ENCODE data around the gene DSG2.

DSG2 gene

GRCh38 chr18:31562726-31563125, 64.7 kb downstream of the DSG2 start:
- TF ChIP-seq GATA2 (IDR thresholded peaks at IDR 0.05; ENCODE audit: low read depth, low read length) (no peak), GATA3 (IDR thresholded peaks at IDR 0.05; ENCODE audit: low read depth, low read length) (no peak)

- TF ChIP-seq GATA2 (IDR thresholded peaks at IDR 0.05; ENCODE audit: low read depth, low read length) (no peak), GATA3 (IDR thresholded peaks at IDR 0.05; ENCODE audit: low read depth, low read length) (no peak)
Measured at GRCh38 chr18:31563778-31564177, 65.8 kb downstream of the DSG2 start.

GRCh38 chr18:31565345-31565744, 67.4 kb downstream of the DSG2 start:
- TF ChIP-seq GATA3 (IDR thresholded peaks at IDR 0.05; ENCODE audit: low read depth, low read length), result no peak
- TF ChIP-seq GATA2 (IDR thresholded peaks at IDR 0.05; ENCODE audit: low read depth, low read length), result no peak

- TF ChIP-seq GATA2 (IDR thresholded peaks at IDR 0.05; ENCODE audit: low read depth, low read length), result no peak
- TF ChIP-seq GATA3 (IDR thresholded peaks at IDR 0.05; ENCODE audit: low read depth, low read length), result no peak
Measured at GRCh38 chr18:31565782-31566512, 68.0 kb downstream of the DSG2 start.

GRCh38 chr18:31566576-31567306, 68.8 kb downstream of the DSG2 start:
- TF ChIP-seq GATA3 (IDR thresholded peaks at IDR 0.05; ENCODE audit: low read depth, low read length) (no peak), GATA2 (IDR thresholded peaks at IDR 0.05; ENCODE audit: low read depth, low read length) (no peak)

GRCh38 chr18:31572368-31572767, 74.4 kb downstream of the DSG2 start:
- TF ChIP-seq GATA2 (IDR thresholded peaks at IDR 0.05; ENCODE audit: low read depth, low read length) (no peak), GATA3 (IDR thresholded peaks at IDR 0.05; ENCODE audit: low read depth, low read length) (no peak)

- TF ChIP-seq GATA2 (IDR thresholded peaks at IDR 0.05; ENCODE audit: low read depth, low read length) (no peak), GATA3 (IDR thresholded peaks at IDR 0.05; ENCODE audit: low read depth, low read length) (no peak)
Measured at GRCh38 chr18:31573051-31573450, 75.1 kb downstream of the DSG2 start.

GRCh38 chr18:31574359-31574758, 76.4 kb downstream of the DSG2 start:
- TF ChIP-seq GATA2 (IDR thresholded peaks at IDR 0.05; ENCODE audit: low read depth, low read length) (no peak), GATA3 (IDR thresholded peaks at IDR 0.05; ENCODE audit: low read depth, low read length) (no peak)

- no peak for TF ChIP-seq GATA3 (IDR thresholded peaks at IDR 0.05; ENCODE audit: low read depth, low read length)
- TF ChIP-seq GATA2 (IDR thresholded peaks at IDR 0.05; ENCODE audit: low read depth, low read length), result no peak
Measured at GRCh38 chr18:31575515-31576257, 77.7 kb downstream of the DSG2 start.

- TF ChIP-seq GATA2 (IDR thresholded peaks at IDR 0.05; ENCODE audit: low read depth, low read length), result no peak
- no peak for TF ChIP-seq GATA3 (IDR thresholded peaks at IDR 0.05; ENCODE audit: low read depth, low read length)
Measured at GRCh38 chr18:31576670-31577069, 78.7 kb downstream of the DSG2 start.

- TF ChIP-seq GATA3 (IDR thresholded peaks at IDR 0.05; ENCODE audit: low read depth, low read length) (no peak), GATA2 (IDR thresholded peaks at IDR 0.05; ENCODE audit: low read depth, low read length) (no peak)
Measured at GRCh38 chr18:31577195-31577594, 79.2 kb downstream of the DSG2 start.

GRCh38 chr18:31578126-31578525, 80.1 kb downstream of the DSG2 start:
- TF ChIP-seq GATA3 (IDR thresholded peaks at IDR 0.05; ENCODE audit: low read depth, low read length) (no peak), GATA2 (IDR thresholded peaks at IDR 0.05; ENCODE audit: low read depth, low read length) (no peak)

GRCh38 chr18:31579375-31579774, 81.4 kb downstream of the DSG2 start:
- TF ChIP-seq GATA2 (IDR thresholded peaks at IDR 0.05; ENCODE audit: low read depth, low read length) (no peak), GATA3 (IDR thresholded peaks at IDR 0.05; ENCODE audit: low read depth, low read length) (no peak)

GRCh38 chr18:31581498-31582197, 83.7 kb downstream of the DSG2 start:
- TF ChIP-seq GATA3 (IDR thresholded peaks at IDR 0.05; ENCODE audit: low read depth, low read length) (no peak), GATA2 (IDR thresholded peaks at IDR 0.05; ENCODE audit: low read depth, low read length) (no peak)
